WTC11 (cell line): ENCODE data around the gene PTAR1. TPM values are rescaled to one million over a fixed set of nuclear protein-coding genes. Genes with fewer than 3 reads are reported as not detected.

Experiments
- ATAC-seq: fragments of 200-7000 bp; cut with Tn5 transposase; 2 replicates; pipeline ENCODE4 v1.10.0; 2021; ENCODE audit warnings: mild to moderate bottlenecking, moderate library complexity
- CTCF ChIA-PET: fragments of 300-600 bp; sonication (Branson Sonifier 250); formaldehyde crosslinking; loops from one replicate; lab custom pipeline; 2021; ENCODE audit warnings: antibody characterized with exemption; lab: Charles Lee
- POLR2A ChIA-PET: fragments of 350-600 bp; sonication (Branson Sonifier 250); formaldehyde crosslinking; loops from one replicate; lab custom pipeline; 2021; ENCODE audit warnings: antibody characterized with exemption; lab: Charles Lee
- DNase-seq: peaks from one replicate; pipeline ENCODE4 v3.0.0; 2021; ENCODE audit warnings: low spot score
- H3K27ac Mint-ChIP-seq: 2 replicates; pipeline ENCODE4 v1.8.0; 2021; ENCODE audit warnings: mixed read lengths
- H3K27me3 Mint-ChIP-seq: 2 replicates; pipeline ENCODE4 v1.8.0; 2021; ENCODE audit warnings: low read depth, mild to moderate bottlenecking, moderate library complexity, mixed read lengths
- H3K36me3 Mint-ChIP-seq: 2 replicates; pipeline ENCODE4 v1.8.0; 2021; ENCODE audit warnings: mixed read lengths
- H3K4me1 Mint-ChIP-seq: 2 replicates; pipeline ENCODE4 v1.8.0; 2022; ENCODE audit warnings: mixed read lengths
- H3K4me3 Mint-ChIP-seq: 2 replicates; pipeline ENCODE4 v1.8.0; 2021; ENCODE audit warnings: mild to moderate bottlenecking, moderate library complexity, mixed read lengths
- H3K9me3 Mint-ChIP-seq: 2 replicates; pipeline ENCODE4 v1.8.0; 2021; ENCODE audit warnings: mixed read lengths
- ATF1 ChIP-seq: sonication (generic); formaldehyde crosslinking; IDR thresholded peaks from 2 replicates; pipeline ENCODE4 v1.8.1; 2023; ENCODE audit warnings: mild to moderate bottlenecking, moderate library complexity, missing genetic modification reagents
- CBFB ChIP-seq: sonication (generic); formaldehyde crosslinking; IDR thresholded peaks from 2 replicates; pipeline ENCODE4 v1.8.1; 2022; ENCODE audit warnings: mild to moderate bottlenecking, low read depth, missing genetic modification reagents
- E2F1 ChIP-seq: sonication (generic); formaldehyde crosslinking; IDR thresholded peaks from 2 replicates; pipeline ENCODE4 v1.8.0; 2022; ENCODE audit warnings: mild to moderate bottlenecking, missing genetic modification reagents
- GABPB1 ChIP-seq: sonication (generic); formaldehyde crosslinking; IDR thresholded peaks from 2 replicates; pipeline ENCODE4 v1.8.1; 2023; ENCODE audit warnings: mild to moderate bottlenecking, missing genetic modification reagents
- GRHL2 ChIP-seq: fragments of 250-450 bp; sonication (Bioruptor Pico); IDR thresholded peaks from 2 replicates; pipeline ENCODE4 v1.8.0; 2022; ENCODE audit warnings: mild to moderate bottlenecking, moderate library complexity; ENCODE audit not compliant: insufficient replicate concordance, severe bottlenecking
- GTF2I ChIP-seq: fragments of 250-450 bp; sonication (Bioruptor Pico); conservative IDR thresholded peaks from 2 replicates; pipeline ENCODE4 v1.4.0; 2021; ENCODE audit warnings: mild to moderate bottlenecking
- IRF1 ChIP-seq: sonication (generic); formaldehyde crosslinking; IDR thresholded peaks from 2 replicates; pipeline ENCODE4 v1.8.0; 2023; ENCODE audit warnings: missing genetic modification reagents
- IRF2 ChIP-seq: sonication (generic); formaldehyde crosslinking; IDR thresholded peaks from 2 replicates; pipeline ENCODE4 v1.8.0; 2022; ENCODE audit warnings: low read depth, missing genetic modification reagents, borderline replicate concordance
- MYBL2 ChIP-seq: sonication (generic); formaldehyde crosslinking; IDR thresholded peaks from 2 replicates; pipeline ENCODE4 v1.8.1; 2023; ENCODE audit warnings: mild to moderate bottlenecking, moderate library complexity, missing genetic modification reagents
- NFATC4 ChIP-seq: fragments of 250-450 bp; sonication (Bioruptor Pico); IDR thresholded peaks from 2 replicates; pipeline ENCODE4 v1.9.0; 2021; ENCODE audit warnings: mild to moderate bottlenecking
- NFYB ChIP-seq: sonication (generic); formaldehyde crosslinking; conservative IDR thresholded peaks from 2 replicates; pipeline ENCODE4 v1.8.0; 2022; ENCODE audit warnings: low read depth, missing genetic modification reagents
- NR2C2 ChIP-seq: sonication (generic); formaldehyde crosslinking; IDR thresholded peaks from 2 replicates; pipeline ENCODE4 v1.8.0; 2022; ENCODE audit warnings: mild to moderate bottlenecking, missing genetic modification reagents
- RORB ChIP-seq: fragments of 250-450 bp; sonication (Bioruptor Pico); IDR thresholded peaks from 2 replicates; pipeline ENCODE4 v1.9.0; 2021; ENCODE audit warnings: mild to moderate bottlenecking
- ZNF281 ChIP-seq: sonication (generic); formaldehyde crosslinking; IDR thresholded peaks from 2 replicates; pipeline ENCODE4 v1.8.0; 2023; ENCODE audit warnings: mild to moderate bottlenecking, missing genetic modification reagents
- ZNF317 ChIP-seq: sonication (generic); formaldehyde crosslinking; IDR thresholded peaks from 2 replicates; pipeline ENCODE4 v1.8.1; 2023; ENCODE audit warnings: low read depth, mild to moderate bottlenecking, moderate library complexity, missing genetic modification reagents, borderline replicate concordance
- total RNA-seq: library from RNA; stranded (reverse); gene quantifications from 3 replicates; pipeline ENCODE4 v1.2.3, GENCODE V29; 2021
- TF ChIP-seq, protein P1 (sequence below): fragments of 250-450 bp; sonication (Bioruptor Pico); IDR thresholded peaks from 2 replicates; pipeline ENCODE4 v1.8.0; 2021; ENCODE audit warnings: mild to moderate bottlenecking
- TF ChIP-seq, protein P2 (sequence below): sonication (generic); formaldehyde crosslinking; IDR thresholded peaks from 2 replicates; pipeline ENCODE4 v1.8.1; 2022; ENCODE audit warnings: low read depth, missing genetic modification reagents, borderline replicate concordance
- TF ChIP-seq, protein P3 (sequence below): sonication (generic); formaldehyde crosslinking; IDR thresholded peaks from 2 replicates; pipeline ENCODE4 v1.8.1; 2023; ENCODE audit warnings: mild to moderate bottlenecking, missing genetic modification reagents, moderate library complexity
- TF ChIP-seq, protein P4 (sequence below): fragments of 200-600 bp; IDR thresholded peaks from 2 replicates; pipeline ENCODE4 v1.8.0; 2022; ENCODE audit warnings: antibody characterized with exemption
- TF ChIP-seq, protein P5 (sequence below): sonication (generic); formaldehyde crosslinking; IDR thresholded peaks from 2 replicates; pipeline ENCODE4 v1.8.1; 2023; ENCODE audit warnings: mild to moderate bottlenecking, moderate library complexity, missing genetic modification reagents
- TF ChIP-seq, protein P6 (sequence below): sonication (generic); formaldehyde crosslinking; IDR thresholded peaks from 2 replicates; pipeline ENCODE4 v1.8.1; 2023; ENCODE audit warnings: mild to moderate bottlenecking, missing genetic modification reagents, borderline replicate concordance

Gene PTAR1
- total RNA-seq, 1 experiment from 2014 or later: 90.8 TPM

DNA sequence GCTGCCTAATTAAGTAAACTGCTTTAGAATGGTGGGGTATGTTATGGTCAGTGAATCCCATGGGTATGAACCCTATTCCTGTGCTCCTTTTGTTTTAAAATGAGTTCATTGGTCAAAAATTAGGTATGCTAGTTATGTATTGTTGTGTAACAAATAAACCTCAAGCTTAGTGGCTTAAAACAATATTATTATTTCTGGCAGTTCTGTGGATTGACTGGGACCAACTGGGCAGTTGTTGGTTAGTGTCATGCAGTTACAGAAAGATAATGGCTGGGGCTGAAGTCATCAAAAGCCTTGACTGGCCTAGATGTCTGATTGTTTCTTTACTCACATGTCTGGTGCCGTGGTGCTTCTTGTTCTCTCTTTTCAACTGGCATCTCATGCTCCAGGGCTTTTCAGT is 8.9 kb upstream of the PTAR1 start (continued):
- no peak for TF ChIP-seq E2F1
- TF ChIP-seq, protein P1, sequence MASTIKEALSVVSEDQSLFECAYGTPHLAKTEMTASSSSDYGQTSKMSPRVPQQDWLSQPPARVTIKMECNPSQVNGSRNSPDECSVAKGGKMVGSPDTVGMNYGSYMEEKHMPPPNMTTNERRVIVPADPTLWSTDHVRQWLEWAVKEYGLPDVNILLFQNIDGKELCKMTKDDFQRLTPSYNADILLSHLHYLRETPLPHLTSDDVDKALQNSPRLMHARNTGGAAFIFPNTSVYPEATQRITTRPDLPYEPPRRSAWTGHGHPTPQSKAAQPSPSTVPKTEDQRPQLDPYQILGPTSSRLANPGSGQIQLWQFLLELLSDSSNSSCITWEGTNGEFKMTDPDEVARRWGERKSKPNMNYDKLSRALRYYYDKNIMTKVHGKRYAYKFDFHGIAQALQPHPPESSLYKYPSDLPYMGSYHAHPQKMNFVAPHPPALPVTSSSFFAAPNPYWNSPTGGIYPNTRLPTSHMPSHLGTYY (CRISPR knock-in tag): no peak
- TF ChIP-seq, protein P2, sequence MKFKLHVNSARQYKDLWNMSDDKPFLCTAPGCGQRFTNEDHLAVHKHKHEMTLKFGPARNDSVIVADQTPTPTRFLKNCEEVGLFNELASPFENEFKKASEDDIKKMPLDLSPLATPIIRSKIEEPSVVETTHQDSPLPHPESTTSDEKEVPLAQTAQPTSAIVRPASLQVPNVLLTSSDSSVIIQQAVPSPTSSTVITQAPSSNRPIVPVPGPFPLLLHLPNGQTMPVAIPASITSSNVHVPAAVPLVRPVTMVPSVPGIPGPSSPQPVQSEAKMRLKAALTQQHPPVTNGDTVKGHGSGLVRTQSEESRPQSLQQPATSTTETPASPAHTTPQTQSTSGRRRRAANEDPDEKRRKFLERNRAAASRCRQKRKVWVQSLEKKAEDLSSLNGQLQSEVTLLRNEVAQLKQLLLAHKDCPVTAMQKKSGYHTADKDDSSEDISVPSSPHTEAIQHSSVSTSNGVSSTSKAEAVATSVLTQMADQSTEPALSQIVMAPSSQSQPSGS (CRISPR knock-in tag): no peak
- no peak for TF ChIP-seq NR2C2 (CRISPR knock-in tag)
- no peak for TF ChIP-seq IRF1 (CRISPR knock-in tag)
- TF ChIP-seq GABPB1: no peak
- TF ChIP-seq, protein P3, sequence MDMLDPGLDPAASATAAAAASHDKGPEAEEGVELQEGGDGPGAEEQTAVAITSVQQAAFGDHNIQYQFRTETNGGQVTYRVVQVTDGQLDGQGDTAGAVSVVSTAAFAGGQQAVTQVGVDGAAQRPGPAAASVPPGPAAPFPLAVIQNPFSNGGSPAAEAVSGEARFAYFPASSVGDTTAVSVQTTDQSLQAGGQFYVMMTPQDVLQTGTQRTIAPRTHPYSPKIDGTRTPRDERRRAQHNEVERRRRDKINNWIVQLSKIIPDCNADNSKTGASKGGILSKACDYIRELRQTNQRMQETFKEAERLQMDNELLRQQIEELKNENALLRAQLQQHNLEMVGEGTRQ (CRISPR knock-in tag): no peak
- TF ChIP-seq ZNF317 (CRISPR knock-in tag): no peak
- TF ChIP-seq MYBL2 (CRISPR knock-in tag): no peak
- no peak for TF ChIP-seq RORB (CRISPR knock-in tag)

- H3K36me3 Mint-ChIP-seq: peaks cover 6% of the 10 kb centered on the region; the same call in 1 of the 2 replicates
- ChIA-PET CTCF (no interaction called here), POLR2A (no interaction called here)
- no peak overlapping the region for H3K27ac Mint-ChIP-seq
- peaks cover 6% of the 10 kb centered on the region for H3K9me3 Mint-ChIP-seq
- ATAC-seq (no peak), DNase-seq (no peak)
- H3K4me3 Mint-ChIP-seq: no peak overlapping the region
- H3K4me1 Mint-ChIP-seq: peaks cover 8% of the 10 kb centered on the region
- H3K27me3 Mint-ChIP-seq: no peaks in the 10 kb centered on the region
- TF ChIP-seq NFYB (CRISPR knock-in tag): no peak
- no peak for TF ChIP-seq CBFB
- TF ChIP-seq ZNF281 (CRISPR knock-in tag): no peak
- TF ChIP-seq GTF2I (CRISPR knock-in tag): no peak
- TF ChIP-seq GRHL2: no peak
- TF ChIP-seq, protein P4, sequence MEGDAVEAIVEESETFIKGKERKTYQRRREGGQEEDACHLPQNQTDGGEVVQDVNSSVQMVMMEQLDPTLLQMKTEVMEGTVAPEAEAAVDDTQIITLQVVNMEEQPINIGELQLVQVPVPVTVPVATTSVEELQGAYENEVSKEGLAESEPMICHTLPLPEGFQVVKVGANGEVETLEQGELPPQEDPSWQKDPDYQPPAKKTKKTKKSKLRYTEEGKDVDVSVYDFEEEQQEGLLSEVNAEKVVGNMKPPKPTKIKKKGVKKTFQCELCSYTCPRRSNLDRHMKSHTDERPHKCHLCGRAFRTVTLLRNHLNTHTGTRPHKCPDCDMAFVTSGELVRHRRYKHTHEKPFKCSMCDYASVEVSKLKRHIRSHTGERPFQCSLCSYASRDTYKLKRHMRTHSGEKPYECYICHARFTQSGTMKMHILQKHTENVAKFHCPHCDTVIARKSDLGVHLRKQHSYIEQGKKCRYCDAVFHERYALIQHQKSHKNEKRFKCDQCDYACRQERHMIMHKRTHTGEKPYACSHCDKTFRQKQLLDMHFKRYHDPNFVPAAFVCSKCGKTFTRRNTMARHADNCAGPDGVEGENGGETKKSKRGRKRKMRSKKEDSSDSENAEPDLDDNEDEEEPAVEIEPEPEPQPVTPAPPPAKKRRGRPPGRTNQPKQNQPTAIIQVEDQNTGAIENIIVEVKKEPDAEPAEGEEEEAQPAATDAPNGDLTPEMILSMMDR: no peak
- TF ChIP-seq GABPB1: no peak
- no peak for TF ChIP-seq ATF1 (CRISPR knock-in tag)
- no peak for TF ChIP-seq NFATC4 (CRISPR knock-in tag)
- TF ChIP-seq IRF2 (CRISPR knock-in tag): no peak
- TF ChIP-seq, protein P5, sequence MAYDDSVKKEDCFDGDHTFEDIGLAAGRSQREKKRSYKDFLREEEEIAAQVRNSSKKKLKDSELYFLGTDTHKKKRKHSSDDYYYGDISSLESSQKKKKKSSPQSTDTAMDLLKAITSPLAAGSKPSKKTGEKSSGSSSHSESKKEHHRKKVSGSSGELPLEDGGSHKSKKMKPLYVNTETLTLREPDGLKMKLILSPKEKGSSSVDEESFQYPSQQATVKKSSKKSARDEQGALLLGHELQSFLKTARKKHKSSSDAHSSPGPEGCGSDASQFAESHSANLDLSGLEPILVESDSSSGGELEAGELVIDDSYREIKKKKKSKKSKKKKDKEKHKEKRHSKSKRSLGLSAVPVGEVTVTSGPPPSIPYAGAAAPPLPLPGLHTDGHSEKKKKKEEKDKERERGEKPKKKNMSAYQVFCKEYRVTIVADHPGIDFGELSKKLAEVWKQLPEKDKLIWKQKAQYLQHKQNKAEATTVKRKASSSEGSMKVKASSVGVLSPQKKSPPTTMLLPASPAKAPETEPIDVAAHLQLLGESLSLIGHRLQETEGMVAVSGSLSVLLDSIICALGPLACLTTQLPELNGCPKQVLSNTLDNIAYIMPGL (CRISPR knock-in tag): no peak
- TF ChIP-seq, protein P6, sequence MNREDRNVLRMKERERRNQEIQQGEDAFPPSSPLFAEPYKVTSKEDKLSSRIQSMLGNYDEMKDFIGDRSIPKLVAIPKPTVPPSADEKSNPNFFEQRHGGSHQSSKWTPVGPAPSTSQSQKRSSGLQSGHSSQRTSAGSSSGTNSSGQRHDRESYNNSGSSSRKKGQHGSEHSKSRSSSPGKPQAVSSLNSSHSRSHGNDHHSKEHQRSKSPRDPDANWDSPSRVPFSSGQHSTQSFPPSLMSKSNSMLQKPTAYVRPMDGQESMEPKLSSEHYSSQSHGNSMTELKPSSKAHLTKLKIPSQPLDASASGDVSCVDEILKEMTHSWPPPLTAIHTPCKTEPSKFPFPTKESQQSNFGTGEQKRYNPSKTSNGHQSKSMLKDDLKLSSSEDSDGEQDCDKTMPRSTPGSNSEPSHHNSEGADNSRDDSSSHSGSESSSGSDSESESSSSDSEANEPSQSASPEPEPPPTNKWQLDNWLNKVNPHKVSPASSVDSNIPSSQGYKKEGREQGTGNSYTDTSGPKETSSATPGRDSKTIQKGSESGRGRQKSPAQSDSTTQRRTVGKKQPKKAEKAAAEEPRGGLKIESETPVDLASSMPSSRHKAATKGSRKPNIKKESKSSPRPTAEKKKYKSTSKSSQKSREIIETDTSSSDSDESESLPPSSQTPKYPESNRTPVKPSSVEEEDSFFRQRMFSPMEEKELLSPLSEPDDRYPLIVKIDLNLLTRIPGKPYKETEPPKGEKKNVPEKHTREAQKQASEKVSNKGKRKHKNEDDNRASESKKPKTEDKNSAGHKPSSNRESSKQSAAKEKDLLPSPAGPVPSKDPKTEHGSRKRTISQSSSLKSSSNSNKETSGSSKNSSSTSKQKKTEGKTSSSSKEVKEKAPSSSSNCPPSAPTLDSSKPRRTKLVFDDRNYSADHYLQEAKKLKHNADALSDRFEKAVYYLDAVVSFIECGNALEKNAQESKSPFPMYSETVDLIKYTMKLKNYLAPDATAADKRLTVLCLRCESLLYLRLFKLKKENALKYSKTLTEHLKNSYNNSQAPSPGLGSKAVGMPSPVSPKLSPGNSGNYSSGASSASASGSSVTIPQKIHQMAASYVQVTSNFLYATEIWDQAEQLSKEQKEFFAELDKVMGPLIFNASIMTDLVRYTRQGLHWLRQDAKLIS (CRISPR knock-in tag): no peak
These were observed 8.3 kb upstream of the PTAR1 start for GRCh38 chr9:69768101-69768500.
